ENCODE measurements around the gene CLCN7. TPM values are rescaled to one million over a fixed set of nuclear protein-coding genes. Genes with fewer than 3 reads are reported as not detected.

CLCN7 gene
- total RNA-seq, 4 donors from 2014 or later = 24.8 to 45.8 (median 38.4) TPM

- TF ChIP-seq POLR2A (IDR thresholded peaks at IDR 0.05) = no peak
- TF ChIP-seq CTCF (IDR thresholded peaks at IDR 0.05 in 4 of 5, conservative IDR thresholded peaks at IDR 0.05 in 1 of 5) = no peak
- Histone ChIP-seq H3K27ac (no peak overlapping the region), H3K4me3 (no peak overlapping the region), H3K27me3 (no peaks in the 10 kb centered on the region), H3K9me3 (no peaks in the 10 kb centered on the region), H3K4me1 (no peaks in the 10 kb centered on the region), H3K36me3 (peaks cover 0 to 49% of the 10 kb centered on the region in 2 donors)
- DNase-seq (no peak), ATAC-seq (no peak)
- intact Hi-C loops (cut with DNase I; ENCODE audit: low total_unique reads) (no loop called here), in situ Hi-C loops (cut with MboI; ENCODE audit: low sequenced_read_pairs in 4 of 4) (no loop called here)
These were observed 76.5 kb downstream of the CLCN7 start for GRCh38 chr16:1398351-1398750.

GRCh38 chr16:1397779-1398178 lies 77.0 kb downstream of the CLCN7 start:
- Histone ChIP-seq H3K9me3 (no peaks in the 10 kb centered on the region), H3K36me3 (peaks cover 0 to 51% of the 10 kb centered on the region in 2 donors), H3K4me3 (no peak overlapping the region), H3K27me3 (no peaks in the 10 kb centered on the region), H3K27ac (no peak overlapping the region), H3K4me1 (no peaks in the 10 kb centered on the region)
- no peak for ATAC-seq
- TF ChIP-seq POLR2A (IDR thresholded peaks at IDR 0.05) (no peak), CTCF (IDR thresholded peaks at IDR 0.05 in 4 of 5, conservative IDR thresholded peaks at IDR 0.05 in 1 of 5) (no peak)
- in situ Hi-C loops (cut with MboI; ENCODE audit: low sequenced_read_pairs in 4 of 4) (no loop called here), intact Hi-C loops (cut with DNase I; ENCODE audit: low total_unique reads) (no loop called here)
- DNase-seq = no peak

GRCh38 chr16:1395444-1396031 lies 79.3 kb downstream of the CLCN7 start:
- Histone ChIP-seq H3K4me1 (no peaks in the 10 kb centered on the region), H3K36me3 (peaks cover 0 to 44% of the 10 kb centered on the region in 2 donors), H3K9me3 (no peaks in the 10 kb centered on the region), H3K27ac (no peak overlapping the region), H3K4me3 (no peak overlapping the region), H3K27me3 (no peaks in the 10 kb centered on the region)
- intact Hi-C loops (cut with DNase I; ENCODE audit: low total_unique reads) = no loop called here
- TF ChIP-seq POLR2A (IDR thresholded peaks at IDR 0.05) (no peak), CTCF (IDR thresholded peaks at IDR 0.05 in 4 of 5, conservative IDR thresholded peaks at IDR 0.05 in 1 of 5) (no peak)
- in situ Hi-C loops (cut with MboI; ENCODE audit: low sequenced_read_pairs in 4 of 4) = no loop called here
- no peak for ATAC-seq
- DNase-seq = no peak

Other genes starting within 250 kb of the CLCN7 start
- under 1 TPM in 1 of 4 donors, not detected in 3; 0.29 TPM for gene TPSG1, start 249.8 kb downstream of the CLCN7 start, total RNA-seq
- 10 to 100 TPM in 2 of 4 donors, 1 to 10 TPM in 2; 3.7 to 14.3 (median 9.5) TPM for gene TPSB2, start 244.8 kb downstream of the CLCN7 start, total RNA-seq
- 10 to 100 TPM in 1 of 4 donors, 1 to 10 TPM in 3; 3.3 to 14.9 (median 7.8) TPM for gene TPSAB1, start 234.3 kb downstream of the CLCN7 start, total RNA-seq
- gene TPSD1, start 219.0 kb downstream of the CLCN7 start, total RNA-seq = 1 to 10 TPM in 1 of 4 donors, not detected in 3; 2.5 TPM
- 10 to 100 TPM; 28.9 to 80.4 (median 41.7) TPM for gene UBE2I, start 165.4 kb downstream of the CLCN7 start, total RNA-seq
- 1 to 10 TPM in 3 of 4 donors, under 1 TPM in 1; 0.05 to 4.4 (median 2.5) TPM for gene BAIAP3, start 141.4 kb downstream of the CLCN7 start, total RNA-seq
- gene TSR3, start 123.2 kb downstream of the CLCN7 start, total RNA-seq = 100 to 1,000 TPM in 1 of 4 donors, 10 to 100 TPM in 3; 63.3 to 103 (median 72.4) TPM
- gene GNPTG, start 123.1 kb downstream of the CLCN7 start, total RNA-seq = 10 to 100 TPM; 20.6 to 37.5 (median 30.2) TPM
- gene UNKL, start 60.3 kb downstream of the CLCN7 start, total RNA-seq = 10 to 100 TPM; 31.8 to 38.8 (median 35.8) TPM
- 10 to 100 TPM; 11.3 to 33.0 (median 20.9) TPM for gene UQCC4, start 54.3 kb downstream of the CLCN7 start, total RNA-seq
- gene PERCC1, start 44.0 kb downstream of the CLCN7 start, total RNA-seq = not detected
- under 1 TPM in 1 of 4 donors, not detected in 3; 0.40 TPM for gene CCDC154, start 30.5 kb downstream of the CLCN7 start, total RNA-seq
- gene PTX4, start 13.9 kb upstream of the CLCN7 start, total RNA-seq = under 1 TPM in 1 of 4 donors, not detected in 3; 0.41 TPM
- 10 to 100 TPM in 2 of 4 donors, 1 to 10 TPM in 2; 2.9 to 11.2 (median 9.8) TPM for gene TELO2, start 18.3 kb upstream of the CLCN7 start, total RNA-seq
- gene TMEM204, start 58.6 kb upstream of the CLCN7 start, total RNA-seq = 10 to 100 TPM; 14.7 to 27.7 (median 22.1) TPM
- 1 to 10 TPM; 3.4 to 5.2 (median 4.8) TPM for gene IFT140, start 137.0 kb upstream of the CLCN7 start, total RNA-seq
- 10 to 100 TPM in 1 of 4 donors, 1 to 10 TPM in 3; 7.0 to 10.7 (median 8.7) TPM for gene CRAMP1, start 137.3 kb upstream of the CLCN7 start, total RNA-seq
- 10 to 100 TPM in 3 of 4 donors, 1 to 10 TPM in 1; 8.7 to 28.2 (median 15.9) TPM for gene JPT2, start 203.3 kb upstream of the CLCN7 start, total RNA-seq
- gene MAPK8IP3, start 231.2 kb upstream of the CLCN7 start, total RNA-seq = 10 to 100 TPM in 3 of 4 donors, 1 to 10 TPM in 1; 6.5 to 22.6 (median 13.9) TPM